SW480 (cell line): ENCODE data around the gene EMP2.
"Not testable (repeated sequence)": the region's sequence is repeated elsewhere in the genome, so short reads cannot be mapped to it uniquely, and the experiment has no call there.

Experiments used
- DNase-seq: peaks from one replicate; pipeline ENCODE4 v3.0.0-alpha.2; 2016; ENCODE audit warnings: low spot score

Gene EMP2

GRCh38 chr16:10552281-10552680 lies 28.1 kb downstream of the EMP2 start:
- no peak for DNase-seq

GRCh38 chr16:10551881-10552280 lies 28.5 kb downstream of the EMP2 start:
- no peak for DNase-seq

GRCh38 chr16:10548404-10548803 lies 32.0 kb downstream of the EMP2 start:
- no peak for DNase-seq

GRCh38 chr16:10547708-10548107 lies 32.7 kb downstream of the EMP2 start:
- DNase-seq: no peak

- DNase-seq: no peak
Measured at GRCh38 chr16:10543231-10543977, 37.0 kb downstream of the EMP2 start.

GRCh38 chr16:10541366-10541765 lies 39.0 kb downstream of the EMP2 start:
- DNase-seq: no peak

GRCh38 chr16:10539793-10540192 lies 40.6 kb downstream of the EMP2 start:
- DNase-seq: no peak

GRCh38 chr16:10539236-10539635 lies 41.2 kb downstream of the EMP2 start:
- DNase-seq: no peak

GRCh38 chr16:10538583-10538982 lies 41.8 kb downstream of the EMP2 start:
- DNase-seq: no peak

GRCh38 chr16:10537946-10538345 lies 42.5 kb downstream of the EMP2 start:
- DNase-seq: no peak

GRCh38 chr16:10536814-10537389 lies 43.5 kb downstream of the EMP2 start:
- DNase-seq: no peak

- DNase-seq: not testable (repeated sequence)
Measured at GRCh38 chr16:10536328-10536727, 44.1 kb downstream of the EMP2 start.

GRCh38 chr16:10535461-10535860 lies 44.9 kb downstream of the EMP2 start:
- DNase-seq: no peak

GRCh38 chr16:10534748-10535147 lies 45.6 kb downstream of the EMP2 start:
- DNase-seq: no peak

GRCh38 chr16:10533612-10534011 lies 46.8 kb downstream of the EMP2 start:
- DNase-seq: not testable (repeated sequence)

- no peak for DNase-seq
Measured at GRCh38 chr16:10531582-10531981, 48.8 kb downstream of the EMP2 start.

- no peak for DNase-seq
Measured at GRCh38 chr16:10530685-10531084, 49.7 kb downstream of the EMP2 start.

GRCh38 chr16:10529895-10530669 lies 50.3 kb downstream of the EMP2 start:
- no peak for DNase-seq

GRCh38 chr16:10528635-10529034 lies 51.8 kb downstream of the EMP2 start:
- no peak for DNase-seq

- no peak for DNase-seq
Measured at GRCh38 chr16:10526962-10527361, 53.4 kb downstream of the EMP2 start.

GRCh38 chr16:10525214-10525825 lies 55.1 kb downstream of the EMP2 start:
- DNase-seq: no peak

GRCh38 chr16:10522966-10523365 lies 57.4 kb downstream of the EMP2 start:
- DNase-seq: no peak
